OCI-LY7 (cell line): Measurements from ENCODE around the gene PKDCC. TPM values are rescaled to one million over a fixed set of nuclear protein-coding genes. Genes with fewer than 3 reads are reported as not detected.

ENCODE experiments used
- BruUV-seq: library from RNA; stranded (reverse); fragments of 400-500 nt; replicated peaks from 2 replicates; lab custom pipeline; 2021; lab: Mats Ljungman, UMichigan
- CTCF ChIA-PET: fragments of 300-600 bp; sonication (Branson Sonifier 250); formaldehyde crosslinking; loops from one replicate; lab custom pipeline; 2022; ENCODE audit warnings: antibody characterized with exemption; ENCODE audit not compliant: unreplicated experiment; lab: Charles Lee
- POLR2A ChIA-PET: fragments of 300-600 bp; sonication (Branson Sonifier 250); formaldehyde crosslinking; loops from one replicate; lab custom pipeline; 2022; ENCODE audit warnings: antibody characterized with exemption; lab: Charles Lee
- DNase-seq: peaks from one replicate; pipeline ENCODE4 v3.0.0-alpha.2; 2015; ENCODE audit warnings: low spot score
- H2AFZ ChIP-seq: fragments of 200-600 bp; sonication (generic), shearing (Covaris generic); 2 replicates; pipeline ENCODE4 v1.6.1; 2014; ENCODE audit warnings: mild to moderate bottlenecking, antibody characterized with exemption, low read length, moderate library complexity
- H3K27ac ChIP-seq: fragments of 200-600 bp; sonication (generic); 2 replicates; pipeline ENCODE4 v1.5.1; 2014; ENCODE audit warnings: mixed run types, low read depth, mild to moderate bottlenecking, moderate library complexity, low read length, inconsistent platforms; ENCODE audit not compliant: poor library complexity, severe bottlenecking
- H3K36me3 ChIP-seq: fragments of 200-600 bp; sonication (generic); 2 replicates; pipeline ENCODE4 v1.6.1; 2014; ENCODE audit warnings: mild to moderate bottlenecking, antibody characterized with exemption, low read length, moderate library complexity, mixed read lengths; ENCODE audit not compliant: insufficient read depth
- H3K4me1 ChIP-seq: fragments of 200-600 bp; sonication (generic); 2 replicates; pipeline ENCODE4 v1.5.1; 2014; ENCODE audit warnings: mild to moderate bottlenecking, low read length; ENCODE audit not compliant: insufficient read depth, poor library complexity, severe bottlenecking
- H3K4me2 ChIP-seq: fragments of 200-600 bp; sonication (generic); 2 replicates; pipeline ENCODE4 v1.6.1; 2014; ENCODE audit warnings: mild to moderate bottlenecking, low read length
- H3K4me3 ChIP-seq: fragments of 200-600 bp; sonication (generic); 2 replicates; pipeline ENCODE4 v1.5.1; 2014; ENCODE audit warnings: mild to moderate bottlenecking, low read depth, low read length; ENCODE audit not compliant: poor library complexity, severe bottlenecking
- H3K79me2 ChIP-seq: fragments of 200-600 bp; sonication (generic); 2 replicates; pipeline ENCODE4 v1.6.1; 2016; ENCODE audit warnings: low read depth, mild to moderate bottlenecking, low read length, moderate library complexity, mixed read lengths; ENCODE audit not compliant: insufficient read depth
- H3K9me2 ChIP-seq: fragments of 200-600 bp; sonication (generic); 2 replicates; pipeline ENCODE4 v1.6.1; 2016; ENCODE audit warnings: mild to moderate bottlenecking, low read length, mixed read lengths; ENCODE audit not compliant: insufficient read depth
- H3K9me3 ChIP-seq: fragments of 200-600 bp; sonication (generic); 2 replicates; pipeline ENCODE4 v1.6.1; 2014; ENCODE audit warnings: mild to moderate bottlenecking, mixed run types, low read length, mixed read lengths
- H4K20me1 ChIP-seq: fragments of 200-600 bp; sonication (generic); 2 replicates; pipeline ENCODE4 v1.6.1; 2014; ENCODE audit warnings: mild to moderate bottlenecking, antibody characterized with exemption, low read length, moderate library complexity, mixed read lengths; ENCODE audit not compliant: insufficient read depth
- EZH2phosphoT487 ChIP-seq: fragments of 200-600 bp; sonication (generic); IDR thresholded peaks from 2 replicates; pipeline ENCODE4 v1.6.1; 2018; ENCODE audit warnings: low read depth, borderline replicate concordance, mild to moderate bottlenecking, mixed run types, antibody characterized with exemption, low read length, moderate library complexity, mixed read lengths
- intact Hi-C: fragments of 100-400 bp; cut with micrococcal nuclease; formaldehyde crosslinking; loops from one replicate; pipeline ENCODE4 v1.10.0; 2022; ENCODE audit not compliant: unreplicated experiment
- total RNA-seq, 2 experiments: library from RNA; depleted of rRNA in 1 of 2; stranded (reverse); fragments of >200 nt in 1 of 2; shearing (Covaris generic) in 1 of 2; gene quantifications; 2 replicates each; pipeline ENCODE4 v1.2.3, GENCODE V29; 2014 to 2022
- TF ChIP-seq, protein P1 (sequence below): fragments of 200-600 bp; sonication (generic); conservative IDR thresholded peaks from 2 replicates; pipeline ENCODE4 v1.5.1; 2014; ENCODE audit warnings: mild to moderate bottlenecking, antibody characterized with exemption, low read length, moderate library complexity, mixed read lengths

PKDCC gene
- total RNA-seq, 2 experiments from 2014 or later: not detected

DNA sequence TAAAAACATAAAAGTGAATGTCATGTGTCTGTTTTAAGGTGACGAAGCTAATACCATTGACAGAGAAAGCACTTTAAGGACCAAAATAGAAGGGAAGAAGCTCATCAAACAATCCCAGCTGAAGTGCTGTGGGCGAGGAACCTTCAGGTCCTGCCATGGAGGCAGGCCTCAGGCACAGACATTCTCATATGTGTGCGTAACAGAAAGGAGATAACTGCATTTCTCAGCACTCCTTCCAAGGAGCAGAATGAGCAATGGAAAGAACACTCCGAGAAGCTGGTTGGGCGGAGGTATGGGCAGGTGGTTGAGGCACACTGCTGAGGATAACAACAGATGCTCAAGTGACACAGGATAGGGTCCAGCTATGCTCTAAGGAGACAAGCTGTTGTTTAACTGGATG is 42.4 kb downstream of the PKDCC start:
- BruUV-seq: no TSS peak
- H3K36me3 ChIP-seq: no peaks in the 10 kb centered on the region
- CTCF ChIA-PET: no interaction called here
- no peaks in the 10 kb centered on the region for H3K79me2 ChIP-seq
- no peak overlapping the region for H3K4me2 ChIP-seq
- POLR2A ChIA-PET: interaction anchor here (0.6 kb wide), 1 partner anchor 108 kb away, joined by 3 read pairs; no protein-coding TSS in a partner anchor
- no peaks in the 10 kb centered on the region for H3K4me1 ChIP-seq
- no peak for DNase-seq
- intact Hi-C loops: no loop called here
- no peaks in the 10 kb centered on the region for H3K9me2 ChIP-seq
- H4K20me1 ChIP-seq: no peaks in the 10 kb centered on the region
- no peaks in the 10 kb centered on the region for H3K9me3 ChIP-seq
- H3K27ac ChIP-seq: no peak overlapping the region
- no peak overlapping the region for H3K4me3 ChIP-seq
- TF ChIP-seq EZH2phosphoT487: no peak
- TF ChIP-seq, protein P1, sequence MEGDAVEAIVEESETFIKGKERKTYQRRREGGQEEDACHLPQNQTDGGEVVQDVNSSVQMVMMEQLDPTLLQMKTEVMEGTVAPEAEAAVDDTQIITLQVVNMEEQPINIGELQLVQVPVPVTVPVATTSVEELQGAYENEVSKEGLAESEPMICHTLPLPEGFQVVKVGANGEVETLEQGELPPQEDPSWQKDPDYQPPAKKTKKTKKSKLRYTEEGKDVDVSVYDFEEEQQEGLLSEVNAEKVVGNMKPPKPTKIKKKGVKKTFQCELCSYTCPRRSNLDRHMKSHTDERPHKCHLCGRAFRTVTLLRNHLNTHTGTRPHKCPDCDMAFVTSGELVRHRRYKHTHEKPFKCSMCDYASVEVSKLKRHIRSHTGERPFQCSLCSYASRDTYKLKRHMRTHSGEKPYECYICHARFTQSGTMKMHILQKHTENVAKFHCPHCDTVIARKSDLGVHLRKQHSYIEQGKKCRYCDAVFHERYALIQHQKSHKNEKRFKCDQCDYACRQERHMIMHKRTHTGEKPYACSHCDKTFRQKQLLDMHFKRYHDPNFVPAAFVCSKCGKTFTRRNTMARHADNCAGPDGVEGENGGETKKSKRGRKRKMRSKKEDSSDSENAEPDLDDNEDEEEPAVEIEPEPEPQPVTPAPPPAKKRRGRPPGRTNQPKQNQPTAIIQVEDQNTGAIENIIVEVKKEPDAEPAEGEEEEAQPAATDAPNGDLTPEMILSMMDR: no peak
- H2AFZ ChIP-seq: no peak overlapping the region

DNA sequence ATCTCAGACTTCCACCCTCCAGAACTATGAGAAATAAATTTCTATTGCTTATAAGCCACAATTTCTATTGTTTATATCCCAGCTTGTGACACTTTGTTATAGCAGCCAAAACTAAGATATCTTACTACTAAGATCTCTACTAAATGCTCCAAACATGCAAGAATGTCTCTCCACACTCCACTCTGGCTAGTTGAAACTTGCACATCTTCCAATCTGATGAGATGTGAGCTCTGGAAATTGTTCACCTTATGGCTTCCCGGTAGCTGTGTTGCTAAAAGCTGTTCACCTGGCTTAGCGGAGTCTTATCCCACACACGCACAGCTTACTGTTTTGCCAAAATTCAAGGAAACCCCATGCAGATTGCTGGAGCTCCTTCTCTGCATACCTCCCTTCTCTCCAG is 43.9 kb downstream of the PKDCC start:
- Histone ChIP-seq H3K4me2 (no peak overlapping the region), H3K9me3 (no peaks in the 10 kb centered on the region), H3K4me3 (no peak overlapping the region), H2AFZ (no peak overlapping the region), H3K36me3 (no peaks in the 10 kb centered on the region), H4K20me1 (no peaks in the 10 kb centered on the region), H3K9me2 (no peaks in the 10 kb centered on the region), H3K4me1 (no peaks in the 10 kb centered on the region), H3K79me2 (no peaks in the 10 kb centered on the region), H3K27ac (no peak overlapping the region)
- no TSS peak for BruUV-seq
- ChIA-PET POLR2A (interaction anchor here (0.5 to 0.6 kb wide), 3 partner anchors 38 to 311 kb away, joined by 3 to 4 read pairs (median 3); no protein-coding TSS in a partner anchor), CTCF (no interaction called here)
- TF ChIP-seq, protein P1: no peak
- DNase-seq: no peak
- intact Hi-C loops: no loop called here

DNA sequence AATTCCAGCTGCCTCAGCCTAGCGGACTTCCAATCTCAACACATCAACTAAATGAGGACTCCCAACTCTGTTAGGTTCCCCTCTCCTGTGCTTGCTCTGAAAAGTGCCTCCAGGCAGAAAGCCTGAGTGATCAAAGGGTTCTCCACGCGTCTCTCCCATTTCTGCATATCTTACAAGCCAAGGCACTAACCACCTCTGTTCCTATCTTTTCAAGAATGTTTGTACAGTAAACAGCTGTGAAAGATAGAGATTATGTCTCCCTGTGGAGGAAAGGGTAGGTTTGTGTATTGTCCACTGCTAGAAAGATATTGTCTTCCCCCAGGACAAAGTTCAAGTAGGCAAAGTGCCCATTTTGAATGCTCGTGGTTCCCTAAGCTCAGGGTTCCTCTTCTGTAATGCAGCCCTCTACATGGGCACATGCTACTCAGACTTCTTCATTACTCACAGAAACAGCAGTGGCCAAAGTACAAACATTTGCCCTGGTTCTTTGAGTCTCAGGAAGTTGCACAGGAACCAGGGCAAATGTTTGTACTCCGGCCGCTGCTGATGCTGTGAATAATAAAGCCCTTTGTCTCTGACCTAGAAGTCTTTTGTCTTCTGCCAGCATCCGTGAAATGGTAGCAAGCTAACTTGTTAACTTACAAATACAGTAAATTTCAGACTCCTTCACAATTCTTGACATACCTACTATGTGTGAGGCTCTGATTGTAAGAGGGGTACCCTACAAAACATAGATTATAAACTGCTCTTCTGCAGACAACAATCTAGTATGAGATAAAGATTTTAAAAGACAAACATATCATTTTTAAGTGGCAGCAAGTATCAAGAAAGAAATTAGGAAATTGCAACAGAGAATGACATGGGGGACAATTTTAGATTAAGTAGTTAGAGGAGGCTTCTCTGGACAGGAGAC is 44.5 kb downstream of the PKDCC start:
- no peaks in the 10 kb centered on the region for H3K9me2 ChIP-seq
- POLR2A ChIA-PET: interaction anchor here (0.6 kb wide), 3 partner anchors 89 to 312 kb away, joined by 3 to 4 read pairs (median 4); no protein-coding TSS in a partner anchor
- H3K27ac ChIP-seq: no peak overlapping the region
- no peak overlapping the region for H3K4me2 ChIP-seq
- TF ChIP-seq, protein P1: no peak
- no peak for TF ChIP-seq EZH2phosphoT487
- H4K20me1 ChIP-seq: no peaks in the 10 kb centered on the region
- H3K4me1 ChIP-seq: no peaks in the 10 kb centered on the region
- no peaks in the 10 kb centered on the region for H3K36me3 ChIP-seq
- H2AFZ ChIP-seq: no peak overlapping the region
- H3K4me3 ChIP-seq: no peak overlapping the region
- intact Hi-C loops: no loop called here
- H3K79me2 ChIP-seq: no peaks in the 10 kb centered on the region
- H3K9me3 ChIP-seq: no peaks in the 10 kb centered on the region
- no peak for DNase-seq
- BruUV-seq: no TSS peak
- CTCF ChIA-PET: no interaction called here
